ENCODE data around the gene CCDC167. TPM values are rescaled to one million over a fixed set of nuclear protein-coding genes. Genes with fewer than 3 reads are reported as not detected.
"Not testable (repeated sequence)": the region's sequence is repeated elsewhere in the genome, so short reads cannot be mapped to it uniquely, and the experiment has no call there.

CCDC167 gene
- polyA plus RNA-seq, 5 donors = 22.4 to 29.2 (median 23.4) TPM

- DNase-seq = no peak
Observed at GRCh38 chr6:37512400-37513011, 12.8 kb upstream of the CCDC167 start.

DNA sequence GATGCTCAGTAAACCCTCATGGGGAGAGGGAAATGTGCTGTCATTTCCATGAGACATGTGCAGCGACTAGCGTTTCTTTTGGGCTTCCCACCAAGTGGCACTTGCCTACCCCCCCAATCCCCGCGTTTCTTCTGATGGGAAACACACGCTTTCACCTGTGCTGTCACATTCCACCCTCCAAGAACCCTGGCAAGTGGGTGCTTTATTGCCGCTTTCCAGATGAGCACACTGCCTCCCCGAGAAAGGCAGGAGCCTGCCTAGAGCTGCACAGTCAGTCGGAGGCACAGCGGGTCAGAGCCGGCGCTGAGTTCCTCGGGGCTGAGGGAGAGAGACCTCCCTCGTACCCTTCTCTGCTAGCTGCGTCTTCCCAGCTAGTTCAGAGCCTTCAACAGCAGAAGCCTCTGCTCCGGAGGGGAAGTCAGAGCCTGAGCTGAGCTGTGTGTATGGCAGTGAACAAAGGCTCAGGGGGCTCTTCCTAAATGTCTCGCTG lies 12.3 kb upstream of the CCDC167 start:
- DNase-seq = no peak

DNA sequence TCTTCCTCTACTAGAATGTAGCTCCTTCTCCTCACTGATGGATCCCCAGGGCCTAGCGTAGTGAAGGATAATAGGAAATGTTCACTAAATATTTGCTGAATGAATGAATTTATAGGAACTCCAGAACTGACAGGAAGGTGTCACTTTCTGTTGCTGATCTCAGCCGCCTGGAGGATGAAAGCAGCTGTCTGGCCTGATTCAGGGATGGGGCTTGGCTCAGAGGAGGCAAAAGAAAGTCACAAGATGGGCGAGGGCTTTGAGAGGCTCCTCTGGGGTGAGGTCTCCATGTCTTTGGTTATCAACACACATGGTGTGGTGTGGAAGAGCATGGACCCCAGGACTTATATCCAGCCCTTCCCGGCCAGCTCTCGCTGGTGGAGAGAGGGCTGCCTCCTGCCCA lies 11.5 kb upstream of the CCDC167 start:
- no peak for DNase-seq

GRCh38 chr6:37507690-37508421 lies 8.2 kb upstream of the CCDC167 start:
- DNase-seq = no peak

DNA sequence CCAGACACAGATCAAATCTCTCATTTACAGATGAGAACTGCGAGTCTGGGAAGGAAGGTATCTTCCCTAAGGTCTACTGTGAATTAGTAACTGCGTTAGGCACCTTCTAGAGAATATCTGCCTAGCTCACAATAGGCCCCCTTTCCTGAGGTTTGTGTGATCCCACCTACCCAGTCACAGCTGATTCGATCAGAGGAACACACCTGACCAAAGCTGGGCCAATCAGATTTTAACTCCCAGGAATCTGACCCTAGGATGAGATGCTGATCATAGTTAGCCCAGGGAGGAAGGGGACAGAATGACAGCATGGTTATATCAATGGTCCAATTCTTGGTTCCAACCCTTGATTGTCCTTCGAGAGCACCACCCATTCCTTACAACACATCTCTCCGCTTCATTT lies 7.4 kb upstream of the CCDC167 start:
- DNase-seq = no peak

- no peak for DNase-seq
Observed at GRCh38 chr6:37506479-37506878, 6.8 kb upstream of the CCDC167 start.

- no peak for DNase-seq
Observed at GRCh38 chr6:37504024-37504423, 4.3 kb upstream of the CCDC167 start.

DNA sequence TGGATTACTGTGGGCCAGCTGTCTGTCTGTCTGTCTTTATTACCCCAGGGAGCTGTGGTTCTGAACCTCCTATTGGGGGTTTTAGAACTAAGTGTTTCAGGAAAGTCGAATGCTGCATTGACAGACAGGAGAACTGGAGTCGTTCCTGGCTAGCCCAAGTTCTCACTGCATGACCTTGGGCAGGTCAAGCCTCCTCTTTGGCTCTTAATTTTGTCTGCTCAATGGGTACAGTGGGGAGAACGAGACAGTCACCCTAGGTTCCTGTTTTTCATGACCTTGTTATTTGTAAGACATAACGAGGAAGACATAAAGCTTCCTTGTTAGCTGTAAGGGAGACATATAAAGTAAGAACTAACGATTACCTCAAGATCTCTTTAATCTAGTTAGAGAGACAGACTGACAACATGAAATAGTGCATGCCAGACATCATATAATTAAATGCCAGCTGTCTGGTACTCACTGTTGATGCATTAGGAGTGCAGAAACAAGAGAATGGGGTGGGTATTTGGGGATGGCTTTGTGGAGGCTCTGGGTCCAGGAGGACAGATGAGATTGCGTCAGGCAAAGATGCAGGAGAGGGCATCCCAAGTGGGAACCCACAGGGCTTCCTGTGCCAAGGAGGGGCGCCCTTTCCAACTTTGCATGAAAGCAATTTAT lies 3.7 kb upstream of the CCDC167 start:
- DNase-seq = no peak

- no peak for DNase-seq
Observed at GRCh38 chr6:37502703-37503291, 3.1 kb upstream of the CCDC167 start.

GRCh38 chr6:37501632-37502491 lies 2.2 kb upstream of the CCDC167 start:
- no peak for DNase-seq

DNA sequence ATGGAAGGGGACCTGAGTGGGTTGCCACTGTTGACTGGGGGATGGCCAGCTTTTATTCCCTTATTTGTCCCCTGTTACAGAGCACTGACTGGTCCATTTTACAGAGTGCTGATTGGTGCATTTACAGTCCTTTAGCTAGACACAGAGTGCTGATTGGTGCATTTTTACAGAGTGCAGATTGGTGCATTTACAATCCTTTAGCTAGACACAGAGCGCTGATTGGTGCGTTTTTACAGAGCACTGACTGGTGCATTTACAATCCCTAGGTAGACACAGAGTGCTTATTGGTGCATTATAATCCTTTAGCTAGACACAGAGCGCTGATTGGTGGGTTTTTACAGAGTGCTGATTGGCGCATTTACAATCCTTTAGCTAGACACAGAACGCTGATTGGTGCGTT lies 1.2 kb upstream of the CCDC167 start:
- not testable (repeated sequence) for DNase-seq

- no peak for DNase-seq
Observed at GRCh38 chr6:37500294-37500608, 558 bp upstream of the CCDC167 start.

DNA sequence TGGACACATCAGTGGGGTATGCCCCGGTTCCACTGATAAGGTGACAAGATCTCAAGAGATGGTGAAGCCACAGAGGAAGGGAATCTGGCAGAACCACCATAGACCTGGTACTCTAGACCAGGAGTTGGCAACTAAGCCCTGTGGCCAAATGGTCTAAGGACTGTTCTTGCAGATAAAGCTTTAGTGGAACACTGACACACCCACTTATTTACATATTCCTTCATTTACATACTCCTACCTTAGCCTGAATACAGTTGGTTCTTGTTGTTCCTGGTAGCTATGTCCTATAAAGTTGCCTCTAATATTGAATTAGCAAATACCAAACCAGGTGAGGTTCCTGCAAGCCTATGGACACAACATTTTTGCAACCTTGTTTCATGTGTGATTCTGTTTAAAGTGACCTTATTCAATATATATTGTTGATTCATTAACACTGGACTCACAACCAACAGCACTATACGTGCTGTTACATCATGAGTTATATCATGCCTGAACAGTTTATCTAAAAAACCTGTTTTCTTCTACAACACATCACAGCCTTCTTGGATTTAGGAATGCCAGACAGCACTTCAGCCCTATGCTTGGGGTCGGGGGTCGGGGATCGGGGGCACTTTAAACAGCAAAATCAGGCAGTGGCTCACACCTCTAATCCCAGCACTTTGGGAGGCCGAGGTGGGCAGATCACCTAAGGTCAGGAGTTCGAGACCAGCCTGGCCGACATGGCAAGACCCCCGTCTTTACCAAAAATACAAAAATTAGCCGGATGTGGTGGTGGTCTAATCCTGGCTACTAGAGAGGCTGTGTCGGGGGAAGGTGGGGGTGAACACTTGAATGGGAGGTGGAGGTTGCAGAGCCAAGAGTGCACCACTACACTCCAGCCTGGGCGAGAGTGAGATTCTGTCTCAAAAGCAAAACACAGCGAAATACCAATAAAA lies 2.5 kb downstream of the CCDC167 start:
- DNase-seq = no peak

DNA sequence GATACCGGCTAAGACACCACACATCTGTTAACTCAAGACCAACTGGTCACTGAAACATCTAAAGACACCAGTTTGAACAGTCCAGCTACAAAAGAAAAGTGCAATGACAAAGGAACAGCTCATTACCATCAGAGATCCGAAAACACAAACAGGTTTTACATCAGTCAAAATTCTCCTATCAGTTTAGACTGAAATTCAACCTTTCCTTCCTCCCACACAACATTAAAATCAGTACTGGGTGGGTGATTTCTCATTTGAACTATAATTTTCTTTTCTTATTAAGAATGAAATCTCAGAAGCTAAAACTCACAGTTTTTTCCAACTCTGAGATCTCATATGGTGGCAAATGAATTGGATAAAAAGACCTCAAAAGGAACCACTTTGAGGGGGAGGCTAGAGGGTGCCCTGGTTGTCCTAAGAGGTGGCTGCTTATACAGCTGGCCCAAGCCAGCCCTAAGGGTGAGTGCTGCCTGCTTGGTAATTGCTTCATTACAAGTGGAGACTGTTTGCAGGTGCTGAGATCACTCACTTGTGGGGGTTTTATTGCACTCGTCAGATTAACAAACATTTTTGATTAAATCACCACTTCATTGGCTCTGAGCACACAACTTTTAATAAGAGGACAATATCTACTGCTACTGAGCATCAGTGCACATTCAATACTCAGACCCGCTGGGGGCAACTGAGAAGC lies 4.3 kb downstream of the CCDC167 start:
- DNase-seq = no peak

GRCh38 chr6:37493661-37493995 lies 6.1 kb downstream of the CCDC167 start:
- DNase-seq = no peak

DNA sequence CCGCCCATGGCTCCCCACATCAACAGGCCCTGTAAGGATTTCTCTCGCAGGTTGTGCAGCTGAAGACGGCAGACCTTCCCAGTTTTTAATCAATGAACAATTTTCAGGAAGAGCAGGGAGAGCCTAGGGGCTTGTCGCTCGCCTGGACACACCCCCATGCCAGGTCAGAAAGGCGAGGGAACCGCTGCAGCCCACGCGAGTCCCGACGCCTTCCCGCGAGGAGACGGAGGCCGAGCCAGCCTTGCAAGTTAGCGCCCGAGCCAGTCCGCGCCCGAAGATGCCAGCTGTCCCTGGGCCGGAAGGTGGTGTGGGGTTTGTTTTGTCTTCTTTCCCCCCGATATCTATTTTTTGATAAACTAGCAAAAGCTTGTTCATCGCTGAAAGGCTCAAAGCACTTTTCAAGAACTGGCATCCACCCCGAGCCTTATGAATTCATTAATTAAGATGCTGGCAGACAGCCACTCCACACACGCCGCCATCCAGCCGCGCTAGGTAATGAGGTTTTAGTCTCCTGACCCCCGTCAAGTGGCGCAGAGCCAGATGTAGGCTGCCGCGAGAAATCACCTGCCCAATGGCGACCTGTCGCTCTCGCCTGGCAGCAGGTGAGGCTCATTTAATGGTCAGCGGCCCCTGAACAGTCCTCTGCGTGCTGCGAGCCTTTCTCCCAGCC lies 6.6 kb downstream of the CCDC167 start:
- DNase-seq = no peak

GRCh38 chr6:37492236-37492972 lies 7.3 kb downstream of the CCDC167 start:
- no peak for DNase-seq

DNA sequence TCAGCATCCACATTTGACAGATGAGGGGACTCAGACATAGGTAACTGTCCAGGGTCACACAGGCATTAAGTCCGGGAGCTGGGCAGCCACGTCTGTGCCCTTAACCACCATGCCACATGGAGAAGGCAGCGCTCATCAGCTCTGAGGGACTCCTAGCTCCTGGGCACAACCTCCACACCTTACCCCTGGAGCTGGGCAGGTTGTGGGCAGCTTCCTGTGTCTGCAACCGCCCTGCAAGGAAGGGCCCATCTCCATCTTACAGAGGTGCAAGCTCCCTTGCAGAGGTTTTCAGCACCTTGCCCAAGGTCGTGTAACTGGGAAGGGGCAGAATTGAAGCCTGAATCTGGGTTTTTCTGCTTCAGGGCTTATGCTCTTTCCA lies 7.9 kb downstream of the CCDC167 start:
- no peak for DNase-seq

All from right lung (tissue), 5 donors.